Measurements from ENCODE around the gene AP1S1.
"Not testable (repeated sequence)": the region's sequence is repeated elsewhere in the genome, so short reads cannot be mapped to it uniquely, and the experiment has no call there.

The AP1S1 gene

DNA sequence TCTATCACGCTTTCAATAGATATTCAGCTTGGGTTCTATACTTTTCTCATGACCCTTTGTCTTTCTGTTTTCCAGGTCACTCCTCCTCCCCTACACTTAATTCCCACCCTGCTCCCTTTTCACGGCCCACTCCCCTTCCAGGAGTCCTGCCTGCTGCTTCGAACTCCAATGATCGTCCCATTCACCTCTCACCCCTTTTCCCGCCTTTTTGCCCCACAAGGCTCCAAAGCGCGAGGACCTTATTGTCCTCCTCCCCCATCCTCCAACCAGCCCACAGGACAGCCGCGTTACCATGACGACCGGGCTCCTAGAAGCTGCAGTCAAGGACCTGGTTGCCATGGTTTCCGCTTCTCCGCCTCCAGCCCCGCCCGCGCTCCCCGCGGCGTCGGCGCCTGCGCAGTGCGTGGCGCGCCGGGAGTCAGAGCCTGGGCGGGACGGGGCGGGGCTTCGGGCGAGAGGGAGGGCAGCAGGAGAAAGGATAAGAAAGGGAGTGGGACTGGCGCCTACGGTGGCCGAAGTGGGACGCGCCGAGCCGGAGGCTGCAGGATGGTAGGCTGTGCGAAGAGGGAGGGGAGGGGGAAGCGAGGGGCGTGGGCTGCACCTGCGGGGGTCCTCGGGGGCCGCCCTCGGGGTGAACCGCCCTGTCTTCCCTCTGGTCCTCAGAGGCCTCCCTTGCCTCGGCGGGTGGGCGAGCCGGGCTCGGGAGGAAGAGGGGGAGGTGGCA is at the start of gene AP1S1:
Gene AP1S1, plus strand, starts transcription at position 508 of the 724 bp plus-strand sequence. Its CDS starts 39 bp downstream, at position 547.
- peak; percentile 96 for DNase-seq

DNA sequence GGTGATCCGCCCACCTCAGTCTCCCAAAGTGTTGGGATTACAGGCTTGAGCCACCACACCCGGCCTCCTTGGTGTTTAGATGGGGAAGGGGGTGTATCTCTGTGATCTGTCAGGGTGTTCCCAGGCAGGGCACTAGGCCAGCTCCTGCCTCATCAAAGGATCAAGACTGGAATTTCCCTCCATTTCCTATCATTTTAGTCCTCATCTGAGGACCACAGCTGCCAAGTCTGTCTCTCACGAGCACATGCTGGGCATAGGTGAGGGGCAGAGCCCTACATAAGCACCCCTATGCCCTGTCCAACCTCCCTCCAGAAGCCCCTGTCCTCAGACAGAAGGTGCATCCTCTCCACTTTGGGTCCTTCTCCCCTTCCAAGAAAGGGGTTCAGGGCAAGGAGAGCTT is 49.5 kb upstream of the AP1S1 start:
- DNase-seq: no peak

DNA sequence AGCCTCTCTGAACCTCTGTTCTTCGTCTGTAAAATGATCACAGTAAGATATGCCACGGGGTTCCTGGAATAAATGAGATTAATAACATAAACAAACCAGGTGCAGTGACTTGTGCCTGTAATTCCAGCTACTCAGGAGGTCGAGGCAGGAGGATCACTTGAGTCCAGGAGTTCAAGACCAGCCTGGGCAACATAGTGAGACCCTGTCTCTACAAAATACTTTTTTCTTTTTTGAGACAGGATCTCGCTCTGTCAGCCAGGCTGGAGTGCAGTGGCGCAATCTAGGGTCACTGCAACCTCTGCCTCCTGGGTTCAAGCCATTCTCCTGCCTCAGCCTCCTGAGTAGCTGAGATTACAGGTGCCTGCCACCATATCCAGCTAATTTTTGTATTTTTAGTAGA is 49.0 kb upstream of the AP1S1 start:
- not testable (repeated sequence) for DNase-seq

DNA sequence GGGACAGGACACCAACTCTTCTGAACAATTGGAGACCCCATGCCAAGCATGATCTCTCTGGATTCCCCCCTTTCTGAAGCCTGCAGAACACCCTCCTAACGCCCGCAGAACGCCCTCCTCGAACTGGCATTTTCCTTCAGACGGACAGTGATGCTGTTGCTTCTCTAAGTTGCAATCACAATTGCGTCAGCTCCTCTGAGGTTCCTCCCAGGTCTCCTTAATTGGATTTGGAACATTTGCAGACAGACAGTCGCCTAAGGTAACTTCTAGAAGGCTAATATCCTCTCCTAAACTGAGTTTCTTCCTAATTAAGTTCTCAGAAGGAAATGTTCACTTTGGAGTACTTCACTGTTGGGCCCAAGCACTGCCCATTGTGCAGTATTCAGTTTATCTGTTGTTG is 47.9 kb upstream of the AP1S1 start:
- no peak for DNase-seq

DNA sequence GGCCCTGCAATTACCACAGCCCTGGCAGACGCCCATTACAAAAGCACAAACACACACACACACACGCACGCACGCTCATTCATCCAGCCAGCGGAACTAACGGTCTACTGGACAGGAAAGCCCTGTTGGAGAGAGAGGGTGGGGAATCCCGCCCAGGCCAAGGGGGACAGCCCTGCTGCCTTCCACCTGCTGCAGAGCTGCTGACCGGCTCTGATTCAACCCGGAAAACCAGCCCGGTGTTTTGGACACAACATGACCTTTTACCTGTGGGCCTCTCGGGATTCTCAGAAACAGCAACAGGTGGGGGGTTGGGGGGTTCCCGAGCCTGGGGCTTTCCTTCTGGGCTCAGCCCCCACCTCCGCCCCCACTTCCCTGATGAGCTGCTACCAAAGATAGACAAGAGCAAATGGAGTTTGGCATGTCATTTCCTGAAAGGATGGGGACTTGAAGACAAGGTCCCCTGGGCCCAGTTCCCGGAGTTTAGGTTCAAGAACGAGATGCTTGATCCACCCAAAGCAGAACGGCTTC is 45.9 kb upstream of the AP1S1 start:
- DNase-seq: no peak

GRCh38 chr7:101108961-101109360 is 45.3 kb upstream of the AP1S1 start:
- DNase-seq: no peak

DNA sequence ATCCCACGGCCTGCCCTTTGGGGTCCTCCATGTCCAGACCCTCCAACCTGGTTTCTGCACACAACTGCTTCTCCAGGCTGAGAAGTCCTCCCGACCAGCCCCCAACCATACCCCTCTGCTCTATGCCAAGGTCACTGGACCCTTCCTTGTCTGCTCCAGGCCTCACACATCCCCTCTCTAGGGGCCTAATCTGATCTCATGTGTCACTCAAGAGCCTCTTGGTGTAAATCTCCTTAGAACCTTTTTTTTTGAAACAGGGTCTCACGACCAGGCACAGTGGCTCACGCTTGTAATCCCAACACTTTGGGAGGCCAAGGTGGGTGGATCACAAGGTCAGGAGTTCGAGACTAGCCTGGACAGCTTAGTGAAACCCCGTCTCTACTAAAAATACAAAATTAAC is 44.9 kb upstream of the AP1S1 start:
- DNase-seq: no peak

DNA sequence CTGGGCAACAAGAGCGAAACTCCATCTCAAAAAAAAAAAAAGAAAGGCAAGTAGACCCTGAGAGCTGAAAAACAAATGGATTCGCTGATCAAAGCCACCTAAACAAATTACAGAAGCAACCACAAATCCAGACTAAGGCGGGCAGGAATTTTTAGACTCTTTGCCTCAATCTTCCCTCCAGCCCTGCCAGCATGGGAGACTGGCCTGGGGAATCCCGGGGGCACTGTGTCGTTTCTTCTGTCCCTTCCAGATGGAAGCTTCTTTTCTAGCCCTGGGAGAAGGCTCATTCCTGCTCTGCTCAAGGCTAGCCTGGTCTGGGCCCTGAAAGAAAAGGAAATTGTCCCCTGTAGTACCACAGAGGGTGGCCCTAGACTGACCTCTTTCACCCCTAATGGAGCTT is 43.0 kb upstream of the AP1S1 start:
- no peak for DNase-seq

GRCh38 chr7:101112233-101112632 is 42.0 kb upstream of the AP1S1 start:
- no peak for DNase-seq

DNA sequence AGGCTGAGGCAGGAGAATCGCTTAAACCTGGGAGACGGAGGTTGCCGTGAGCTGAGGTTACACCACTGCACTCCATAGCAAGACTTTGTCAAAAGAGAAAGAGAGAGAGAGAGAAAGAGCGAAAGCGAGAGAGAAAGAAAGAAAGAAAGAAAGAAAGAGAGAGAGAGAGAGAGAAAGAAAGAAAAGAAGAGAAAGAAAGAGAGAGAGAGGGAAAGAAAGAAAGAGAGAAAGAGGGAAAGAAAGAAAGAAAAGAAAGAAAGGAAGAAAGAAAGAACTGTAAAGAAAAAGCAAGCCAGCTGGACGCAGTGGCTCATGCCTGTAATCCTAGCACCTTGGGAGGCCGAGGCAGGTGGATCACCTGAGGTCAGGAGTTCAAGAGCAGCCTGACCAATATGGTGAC is 41.1 kb upstream of the AP1S1 start:
- DNase-seq: not testable (repeated sequence)

DNA sequence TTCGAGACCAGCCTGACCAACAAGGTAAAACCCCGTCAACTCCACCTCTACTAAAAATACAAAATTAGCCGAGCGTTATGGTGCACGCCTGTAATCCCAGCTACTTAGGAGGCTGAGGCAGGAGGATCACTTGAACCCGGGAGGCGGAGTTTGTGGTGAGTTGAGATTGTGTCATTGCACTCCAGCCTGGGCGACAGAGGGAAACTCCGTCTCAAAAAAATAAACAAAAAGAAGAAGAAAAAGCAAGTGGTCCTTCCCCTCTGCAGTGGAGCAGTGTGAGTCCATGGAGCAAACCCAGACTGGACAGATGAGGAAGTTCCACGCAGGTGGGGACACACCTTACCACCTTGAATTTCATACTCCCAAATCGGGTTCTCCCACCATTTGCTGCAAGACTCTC is 40.4 kb upstream of the AP1S1 start:
- no peak for DNase-seq

- DNase-seq: no peak
These were observed 39.8 kb upstream of the AP1S1 start for GRCh38 chr7:101114492-101114891.

GRCh38 chr7:101115215-101115614 is 39.1 kb upstream of the AP1S1 start:
- no peak for DNase-seq

DNA sequence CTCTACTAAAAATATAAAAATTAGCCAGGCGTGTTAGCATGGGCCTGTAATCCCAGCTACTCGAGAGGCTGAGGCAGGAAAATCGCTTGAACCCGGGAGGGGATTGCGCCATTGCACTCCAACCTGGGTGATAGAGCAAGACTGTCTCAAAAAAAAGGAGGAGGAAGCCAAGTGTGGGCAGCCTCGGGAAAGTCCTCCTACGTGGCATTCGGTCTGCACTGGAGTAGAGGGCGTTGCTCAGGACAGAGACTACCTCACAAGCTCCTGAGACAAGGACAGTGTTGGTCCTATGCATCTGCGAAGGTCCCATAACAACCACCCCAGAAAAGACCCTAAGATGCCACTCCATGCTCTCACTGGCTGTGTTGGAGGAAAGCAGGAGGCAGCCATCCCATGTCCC is 37.4 kb upstream of the AP1S1 start:
- DNase-seq: no peak

GRCh38 chr7:101118856-101119255 is 35.4 kb upstream of the AP1S1 start:
- no peak for DNase-seq

GRCh38 chr7:101119876-101120275 is 34.4 kb upstream of the AP1S1 start:
- no peak for DNase-seq

- no peak for DNase-seq
These were observed 34.0 kb upstream of the AP1S1 start for GRCh38 chr7:101120315-101120714.

DNA sequence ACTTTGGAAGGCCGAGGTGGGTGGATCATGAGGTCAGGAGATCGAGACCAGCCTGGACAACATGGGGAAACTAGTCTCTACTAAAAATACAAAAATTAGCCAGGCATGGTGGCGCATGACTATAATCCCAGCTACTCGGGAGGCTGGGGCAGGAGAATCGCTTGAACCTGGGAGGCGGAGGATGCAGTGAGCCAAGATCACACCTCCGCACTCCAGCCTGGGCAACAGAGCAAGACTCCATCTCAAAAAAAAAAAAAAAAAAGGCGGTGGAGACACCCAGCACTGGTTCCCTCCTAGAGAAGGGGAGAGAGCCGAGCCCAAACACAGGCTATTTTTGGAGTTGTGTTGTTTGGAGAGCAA is 32.7 kb upstream of the AP1S1 start:
- not testable (repeated sequence) for DNase-seq

DNA sequence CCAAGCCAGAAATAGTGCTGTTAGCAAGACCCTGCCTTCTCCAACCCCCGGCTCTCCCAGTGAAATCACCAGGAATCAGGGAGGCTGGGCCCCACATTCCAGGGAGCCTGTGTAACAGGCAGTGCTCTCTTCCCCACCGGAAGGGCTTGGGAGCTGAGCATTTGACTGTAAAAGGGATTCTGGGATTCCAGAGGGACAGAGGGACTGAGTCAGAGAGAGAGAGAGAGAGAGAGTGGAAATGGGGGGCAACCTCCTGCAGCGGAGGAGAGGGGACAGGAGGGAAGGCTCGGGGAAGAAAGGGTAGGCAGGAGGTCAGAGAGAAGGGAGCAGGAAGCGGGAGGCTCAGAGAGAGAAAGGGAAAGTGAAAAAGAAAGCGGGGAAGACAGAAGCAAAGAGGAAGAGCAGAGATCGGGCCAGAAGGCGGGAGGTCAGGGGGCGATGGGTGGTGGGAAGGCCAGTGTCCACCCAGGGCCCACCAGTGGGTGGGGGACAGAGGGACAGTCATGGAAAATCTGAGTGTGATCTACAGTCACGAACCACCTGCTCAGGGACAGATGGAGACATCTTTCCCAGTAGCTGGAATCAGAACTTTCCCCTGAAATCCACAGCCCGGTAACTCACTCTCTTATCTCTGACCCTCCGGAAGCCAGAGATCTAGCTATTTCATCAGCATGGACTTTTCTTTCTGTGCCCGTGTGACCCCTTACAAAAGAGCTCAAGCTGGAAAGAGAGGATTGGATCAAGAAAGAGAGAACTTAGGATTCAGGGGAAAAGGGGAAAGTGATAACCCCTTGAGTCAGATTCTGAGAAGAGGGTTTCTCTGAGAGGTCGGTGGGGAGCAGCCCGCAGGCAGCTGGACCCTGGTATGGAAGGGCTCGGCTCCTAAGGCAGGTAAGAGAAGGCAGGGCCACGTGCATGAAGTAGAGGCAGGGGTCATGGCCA is 32.0 kb upstream of the AP1S1 start:
- no peak for DNase-seq

- no peak for DNase-seq
These were observed 31.2 kb upstream of the AP1S1 start for GRCh38 chr7:101122933-101123702.

DNA sequence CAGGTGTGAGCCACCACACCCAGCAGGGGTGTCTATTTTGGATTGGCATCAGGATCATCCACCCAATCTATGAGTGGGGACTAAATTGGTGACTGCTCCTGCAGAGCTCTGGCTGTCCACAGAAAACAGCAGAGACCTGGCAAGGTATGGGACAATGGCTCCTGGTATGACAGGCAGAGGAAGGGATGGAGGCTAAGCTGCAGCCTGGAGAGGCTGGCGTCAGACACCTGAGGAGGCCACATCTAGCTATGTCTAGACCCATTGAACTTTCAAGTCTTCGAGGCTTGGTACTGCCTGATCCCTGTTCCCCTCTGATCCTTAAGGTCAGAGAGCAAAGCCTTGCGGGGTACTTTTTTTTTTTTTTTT is 30.6 kb upstream of the AP1S1 start:
- no peak for DNase-seq

DNA sequence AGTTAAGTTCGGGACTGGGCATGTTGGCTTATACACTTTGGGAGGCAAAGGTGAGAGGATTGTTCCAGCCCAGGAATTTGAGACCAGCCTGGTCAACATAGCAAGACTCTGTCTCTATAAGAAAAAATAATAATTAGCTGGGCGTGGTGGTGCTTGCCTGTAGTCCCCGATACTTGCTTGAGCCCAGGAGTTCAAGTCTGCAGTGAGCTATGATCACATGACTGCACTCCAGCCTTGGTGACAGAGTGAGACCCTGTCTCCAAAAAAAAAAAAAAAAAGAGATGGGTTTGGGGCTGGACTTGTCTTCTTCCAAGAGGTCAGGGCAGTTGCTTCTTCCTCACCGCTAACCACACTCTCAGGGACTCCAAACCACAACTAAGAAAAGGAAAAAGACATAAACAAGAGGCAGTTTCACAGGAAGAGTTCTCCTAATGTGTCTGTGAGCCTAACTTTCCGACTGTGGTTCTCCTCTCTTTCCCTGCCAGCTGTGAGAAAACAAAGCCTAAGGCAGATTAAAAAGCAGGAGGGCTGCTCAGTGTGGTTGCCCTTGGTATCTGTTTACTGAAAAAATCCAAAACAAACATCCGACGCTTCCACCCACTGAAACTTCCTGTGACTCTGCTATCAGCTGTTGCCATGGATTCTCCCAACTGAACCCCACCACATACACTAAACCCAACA is 29.8 kb upstream of the AP1S1 start:
- no peak for DNase-seq

All from CD4-positive, alpha-beta T cell treated with Interleukin-4 for 4 hours (primary cell).